ENCODE measurements around the gene HSDL2.

HSDL2 gene

DNA sequence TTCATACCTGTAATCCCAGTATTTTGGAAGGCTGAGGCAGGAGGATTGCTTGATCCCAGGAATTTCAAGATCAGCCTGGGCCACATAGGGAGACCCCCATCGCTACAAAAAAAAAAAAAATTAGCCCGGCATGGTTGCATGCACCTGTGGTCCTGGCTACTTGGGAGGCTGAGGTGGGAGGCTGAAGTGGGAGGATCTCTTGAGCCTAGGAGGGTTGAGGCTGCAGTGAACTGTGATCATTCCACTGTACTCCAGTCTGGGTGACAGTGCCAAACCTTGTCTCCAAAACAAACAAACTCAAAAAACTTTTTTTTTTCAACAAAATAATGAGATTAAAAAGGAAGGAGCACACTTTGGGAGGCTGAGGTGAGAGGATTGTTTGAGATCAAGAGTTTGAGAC lies 120.9 kb downstream of the HSDL2 start:
- Histone ChIP-seq H3K18ac (ENCODE audit: low read length) (no peak overlapping the region), H3K9me3 (replicated peaks in 1 of 2; ENCODE audit: control insufficient read depth in 2 of 2, insufficient read depth in 1 of 2, low read depth in 1 of 2, low read length in 2 of 2) (peaks cover 0 to 32% of the 10 kb centered on the region in 2 donors), H2BK12ac (ENCODE audit: low read length) (no peak overlapping the region), H2BK120ac (ENCODE audit: low read depth, low read length) (no peak overlapping the region), H3K27ac (replicated peaks; ENCODE audit: low read length) (no peak overlapping the region), H3K79me1 (ENCODE audit: low read depth, low read length) (peaks cover 4% of the 10 kb centered on the region), H4K8ac (ENCODE audit: low read depth, low read length) (no peak overlapping the region), H3K4me1 (ENCODE audit: control insufficient read depth in 2 of 2, insufficient read depth in 1 of 2, low read depth in 1 of 2, low read length in 2 of 2) (peaks cover 0 to 2% of the 10 kb centered on the region in 2 donors), H3K4ac (ENCODE audit: low read length) (no peak overlapping the region), H3K27me3 (ENCODE audit: control insufficient read depth in 3 of 3, insufficient read depth in 3 of 3, low read depth in 1 of 3, low read length in 3 of 3) (no peaks in the 10 kb centered on the region), H3K36me3 (replicated peaks in 1 of 2; ENCODE audit: control insufficient read depth in 2 of 2, insufficient read depth in 2 of 2, low read length in 2 of 2) (peaks cover 0 to 64% of the 10 kb centered on the region in 2 donors), H2BK15ac (ENCODE audit: low read length) (no peak overlapping the region), H3K23ac (ENCODE audit: low read depth, low read length, poor library complexity) (no peak overlapping the region), H2AK5ac (ENCODE audit: low read depth, low read length) (no peak overlapping the region), H3K4me2 (ENCODE audit: insufficient read depth, low read length, poor library complexity, severe bottlenecking) (no peak overlapping the region), H3K9ac (ENCODE audit: low read depth, low read length, poor library complexity) (no peak overlapping the region), H3K14ac (ENCODE audit: low read length) (no peak overlapping the region), H3K4me3 (ENCODE audit: low read length in 2 of 2) (no peak overlapping the region), H2AFZ (ENCODE audit: low read length) (no peak overlapping the region), H2BK5ac (ENCODE audit: low read length) (no peak overlapping the region), H4K91ac (ENCODE audit: low read depth, low read length, poor library complexity) (no peak overlapping the region)
- no CpG with 5 or more reads among the region's 2 CpGs for WGBS, 2 donors (ENCODE audit: extremely low coverage in 2 of 2, insufficient read length in 2 of 2, insufficient replicate concordance in 1 of 2)
- no peak for DNase-seq (ENCODE audit: low spot score)

DNA sequence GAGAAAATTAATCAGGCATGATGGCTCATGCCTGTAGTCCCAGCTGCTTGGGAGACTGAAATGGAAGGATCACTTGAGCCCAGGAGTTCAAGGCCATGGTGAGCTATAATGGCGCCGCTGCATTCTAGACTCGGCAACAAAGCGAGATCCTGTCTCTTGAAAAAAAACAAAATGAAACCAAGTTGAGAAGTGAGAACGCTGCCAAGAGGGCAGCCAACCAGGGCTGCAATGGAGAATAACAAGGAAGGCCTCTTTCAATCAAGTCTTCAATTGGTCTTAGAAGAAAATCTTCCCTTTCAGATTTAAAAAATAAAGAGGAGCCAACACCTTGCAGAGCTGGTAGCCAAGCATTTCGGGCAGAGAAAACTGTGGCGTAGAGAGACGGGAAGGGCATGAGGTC lies 121.4 kb downstream of the HSDL2 start:
- no CpG with 5 or more reads among the region's 8 CpGs for WGBS, 2 donors (ENCODE audit: extremely low coverage in 2 of 2, insufficient read length in 2 of 2, insufficient replicate concordance in 1 of 2)
- no peak overlapping the region for H3K23ac ChIP-seq (ENCODE audit: low read depth, low read length, poor library complexity)
- peaks cover 0 to 59% of the 10 kb centered on the region in 2 donors for H3K36me3 ChIP-seq (replicated peaks in 1 of 2; ENCODE audit: control insufficient read depth in 2 of 2, insufficient read depth in 2 of 2, low read length in 2 of 2)
- H3K79me1 ChIP-seq (ENCODE audit: low read depth, low read length), result peaks cover 2% of the 10 kb centered on the region
- peaks cover 0 to 2% of the 10 kb centered on the region in 2 donors for H3K4me1 ChIP-seq (ENCODE audit: control insufficient read depth in 2 of 2, insufficient read depth in 1 of 2, low read depth in 1 of 2, low read length in 2 of 2)
- H2BK15ac ChIP-seq (ENCODE audit: low read length), result no peak overlapping the region
- H2AK5ac ChIP-seq (ENCODE audit: low read depth, low read length), result no peak overlapping the region
- no peak overlapping the region for H2BK5ac ChIP-seq (ENCODE audit: low read length)
- H3K14ac ChIP-seq (ENCODE audit: low read length), result no peak overlapping the region
- no peak overlapping the region for H2AFZ ChIP-seq (ENCODE audit: low read length)
- H4K91ac ChIP-seq (ENCODE audit: low read depth, low read length, poor library complexity), result no peak overlapping the region
- no peak overlapping the region for H3K18ac ChIP-seq (ENCODE audit: low read length)
- DNase-seq (ENCODE audit: low spot score), result no peak
- H2BK12ac ChIP-seq (ENCODE audit: low read length), result no peak overlapping the region
- no peak overlapping the region for H2BK120ac ChIP-seq (ENCODE audit: low read depth, low read length)
- no peak overlapping the region for H4K8ac ChIP-seq (ENCODE audit: low read depth, low read length)
- no peaks in the 10 kb centered on the region for H3K27me3 ChIP-seq (ENCODE audit: control insufficient read depth in 3 of 3, insufficient read depth in 3 of 3, low read depth in 1 of 3, low read length in 3 of 3)
- no peak overlapping the region for H3K27ac ChIP-seq (replicated peaks; ENCODE audit: low read length)
- H3K4me2 ChIP-seq (ENCODE audit: insufficient read depth, low read length, poor library complexity, severe bottlenecking), result no peak overlapping the region
- H3K4me3 ChIP-seq (ENCODE audit: low read length in 2 of 2), result no peak overlapping the region
- H3K9ac ChIP-seq (ENCODE audit: low read depth, low read length, poor library complexity), result no peak overlapping the region
- H3K4ac ChIP-seq (ENCODE audit: low read length), result no peak overlapping the region
- H3K9me3 ChIP-seq (replicated peaks in 1 of 2; ENCODE audit: control insufficient read depth in 2 of 2, insufficient read depth in 1 of 2, low read depth in 1 of 2, low read length in 2 of 2), result peaks cover 0 to 32% of the 10 kb centered on the region in 2 donors

DNA sequence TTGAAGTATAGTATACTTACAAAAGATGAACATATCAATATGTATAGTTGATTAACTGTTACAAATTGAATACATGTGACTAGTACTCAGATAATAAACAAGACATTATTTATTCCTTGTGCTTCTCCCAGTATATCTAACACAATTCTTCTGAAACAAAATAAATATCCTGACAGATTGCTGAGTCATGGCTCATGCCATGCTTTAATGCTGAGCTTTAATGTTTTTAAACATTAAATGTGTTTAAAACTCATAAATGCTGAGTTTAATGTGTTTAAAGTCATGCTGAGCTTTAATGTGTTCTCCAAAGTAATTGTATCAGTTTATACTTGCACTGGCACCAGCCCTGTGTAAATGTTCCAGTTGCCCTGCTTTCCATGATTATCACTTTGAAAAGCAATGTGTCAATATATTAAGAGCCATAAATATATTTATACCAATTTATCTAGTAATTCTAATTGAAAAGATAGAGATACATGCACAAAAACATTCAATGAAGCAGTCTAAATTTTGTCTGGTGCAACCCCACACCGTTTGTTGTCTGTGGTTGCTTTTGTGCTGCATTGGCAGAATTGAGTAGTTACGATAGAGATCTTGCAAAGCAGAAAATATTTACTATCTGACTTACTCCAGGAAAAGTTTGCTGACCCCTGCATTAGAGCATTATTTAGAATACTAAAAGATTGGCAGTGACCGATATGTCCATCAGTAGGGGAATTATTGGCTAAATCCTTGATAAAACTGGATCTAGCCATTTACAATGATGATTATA lies 122.5 kb downstream of the HSDL2 start:
- no peak overlapping the region for H3K23ac ChIP-seq (ENCODE audit: low read depth, low read length, poor library complexity)
- no peak overlapping the region for H2AFZ ChIP-seq (ENCODE audit: low read length)
- H2BK15ac ChIP-seq (ENCODE audit: low read length), result no peak overlapping the region
- no CpG with 5 or more reads among the region's 3 CpGs for WGBS, 2 donors (ENCODE audit: extremely low coverage in 2 of 2, insufficient read length in 2 of 2, insufficient replicate concordance in 1 of 2)
- no peak overlapping the region for H2BK12ac ChIP-seq (ENCODE audit: low read length)
- no peak overlapping the region for H2BK5ac ChIP-seq (ENCODE audit: low read length)
- H3K18ac ChIP-seq (ENCODE audit: low read length), result no peak overlapping the region
- H2AK5ac ChIP-seq (ENCODE audit: low read depth, low read length), result no peak overlapping the region
- H3K79me1 ChIP-seq (ENCODE audit: low read depth, low read length), result peaks cover 2% of the 10 kb centered on the region
- no peaks in the 10 kb centered on the region for H3K27me3 ChIP-seq (ENCODE audit: control insufficient read depth in 3 of 3, insufficient read depth in 3 of 3, low read depth in 1 of 3, low read length in 3 of 3)
- no peak overlapping the region for H3K14ac ChIP-seq (ENCODE audit: low read length)
- H3K4me3 ChIP-seq (ENCODE audit: low read length in 2 of 2), result no peak overlapping the region
- no peak overlapping the region for H4K8ac ChIP-seq (ENCODE audit: low read depth, low read length)
- no peak overlapping the region for H4K91ac ChIP-seq (ENCODE audit: low read depth, low read length, poor library complexity)
- H3K27ac ChIP-seq (replicated peaks; ENCODE audit: low read length), result no peak overlapping the region
- peaks cover 0 to 49% of the 10 kb centered on the region in 2 donors for H3K36me3 ChIP-seq (replicated peaks in 1 of 2; ENCODE audit: control insufficient read depth in 2 of 2, insufficient read depth in 2 of 2, low read length in 2 of 2)
- no peaks in the 10 kb centered on the region for H3K4me1 ChIP-seq (ENCODE audit: control insufficient read depth in 2 of 2, insufficient read depth in 1 of 2, low read depth in 1 of 2, low read length in 2 of 2)
- no peak overlapping the region for H3K4ac ChIP-seq (ENCODE audit: low read length)
- no peak overlapping the region for H3K4me2 ChIP-seq (ENCODE audit: insufficient read depth, low read length, poor library complexity, severe bottlenecking)
- no peak overlapping the region for H3K9ac ChIP-seq (ENCODE audit: low read depth, low read length, poor library complexity)
- no peak for DNase-seq (ENCODE audit: low spot score)
- peaks cover 0 to 32% of the 10 kb centered on the region in 2 donors for H3K9me3 ChIP-seq (replicated peaks in 1 of 2; ENCODE audit: control insufficient read depth in 2 of 2, insufficient read depth in 1 of 2, low read depth in 1 of 2, low read length in 2 of 2)
- H2BK120ac ChIP-seq (ENCODE audit: low read depth, low read length), result no peak overlapping the region

DNA sequence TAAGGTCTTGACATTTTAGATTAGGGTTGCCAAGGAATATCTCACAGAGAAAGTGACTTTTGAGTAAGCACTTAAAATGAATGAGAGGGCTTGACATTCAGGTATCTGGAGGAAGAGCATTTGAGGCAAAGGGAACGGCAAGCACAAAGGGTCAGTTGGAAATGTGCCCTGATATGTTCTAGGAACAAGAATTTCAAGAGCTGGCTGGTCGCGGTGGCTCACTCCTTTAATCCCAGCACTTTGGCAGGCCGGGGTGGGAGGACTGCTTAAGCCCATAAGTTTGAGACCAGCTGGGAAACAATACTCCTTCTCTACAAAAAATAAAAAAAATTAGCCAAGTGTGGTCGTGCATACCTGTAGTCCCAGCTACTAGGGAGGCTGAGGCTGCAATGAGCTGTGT lies 123.3 kb downstream of the HSDL2 start:
- Histone ChIP-seq H4K8ac (ENCODE audit: low read depth, low read length) (no peak overlapping the region), H3K4me2 (ENCODE audit: insufficient read depth, low read length, poor library complexity, severe bottlenecking) (no peak overlapping the region), H3K27ac (replicated peaks; ENCODE audit: low read length) (no peak overlapping the region), H3K23ac (ENCODE audit: low read depth, low read length, poor library complexity) (no peak overlapping the region), H4K91ac (ENCODE audit: low read depth, low read length, poor library complexity) (no peak overlapping the region), H3K18ac (ENCODE audit: low read length) (no peak overlapping the region), H2BK15ac (ENCODE audit: low read length) (no peak overlapping the region), H3K14ac (ENCODE audit: low read length) (no peak overlapping the region), H2AFZ (ENCODE audit: low read length) (no peak overlapping the region), H3K9ac (ENCODE audit: low read depth, low read length, poor library complexity) (no peak overlapping the region), H3K27me3 (ENCODE audit: control insufficient read depth in 3 of 3, insufficient read depth in 3 of 3, low read depth in 1 of 3, low read length in 3 of 3) (no peaks in the 10 kb centered on the region), H2AK5ac (ENCODE audit: low read depth, low read length) (no peak overlapping the region), H3K4me3 (ENCODE audit: low read length in 2 of 2) (no peak overlapping the region), H2BK120ac (ENCODE audit: low read depth, low read length) (no peak overlapping the region), H3K79me1 (ENCODE audit: low read depth, low read length) (peaks cover 2% of the 10 kb centered on the region), H2BK12ac (ENCODE audit: low read length) (no peak overlapping the region), H3K4ac (ENCODE audit: low read length) (no peak overlapping the region), H3K9me3 (replicated peaks in 1 of 2; ENCODE audit: control insufficient read depth in 2 of 2, insufficient read depth in 1 of 2, low read depth in 1 of 2, low read length in 2 of 2) (peaks cover 0 to 32% of the 10 kb centered on the region in 2 donors), H3K4me1 (ENCODE audit: control insufficient read depth in 2 of 2, insufficient read depth in 1 of 2, low read depth in 1 of 2, low read length in 2 of 2) (no peaks in the 10 kb centered on the region), H3K36me3 (replicated peaks in 1 of 2; ENCODE audit: control insufficient read depth in 2 of 2, insufficient read depth in 2 of 2, low read length in 2 of 2) (peaks cover 0 to 42% of the 10 kb centered on the region in 2 donors), H2BK5ac (ENCODE audit: low read length) (no peak overlapping the region)
- no peak for DNase-seq (ENCODE audit: low spot score)
- no CpG with 5 or more reads among the region's 5 CpGs for WGBS, 2 donors (ENCODE audit: extremely low coverage in 2 of 2, insufficient read length in 2 of 2, insufficient replicate concordance in 1 of 2)
